ENCODE measurements around the gene CRYBA2.

CRYBA2 gene

GRCh38 chr2:218982586-218983262, 10.5 kb downstream of the CRYBA2 start:
- peak; percentile 13 for DNase-seq (ENCODE audit: low spot score)

DNA sequence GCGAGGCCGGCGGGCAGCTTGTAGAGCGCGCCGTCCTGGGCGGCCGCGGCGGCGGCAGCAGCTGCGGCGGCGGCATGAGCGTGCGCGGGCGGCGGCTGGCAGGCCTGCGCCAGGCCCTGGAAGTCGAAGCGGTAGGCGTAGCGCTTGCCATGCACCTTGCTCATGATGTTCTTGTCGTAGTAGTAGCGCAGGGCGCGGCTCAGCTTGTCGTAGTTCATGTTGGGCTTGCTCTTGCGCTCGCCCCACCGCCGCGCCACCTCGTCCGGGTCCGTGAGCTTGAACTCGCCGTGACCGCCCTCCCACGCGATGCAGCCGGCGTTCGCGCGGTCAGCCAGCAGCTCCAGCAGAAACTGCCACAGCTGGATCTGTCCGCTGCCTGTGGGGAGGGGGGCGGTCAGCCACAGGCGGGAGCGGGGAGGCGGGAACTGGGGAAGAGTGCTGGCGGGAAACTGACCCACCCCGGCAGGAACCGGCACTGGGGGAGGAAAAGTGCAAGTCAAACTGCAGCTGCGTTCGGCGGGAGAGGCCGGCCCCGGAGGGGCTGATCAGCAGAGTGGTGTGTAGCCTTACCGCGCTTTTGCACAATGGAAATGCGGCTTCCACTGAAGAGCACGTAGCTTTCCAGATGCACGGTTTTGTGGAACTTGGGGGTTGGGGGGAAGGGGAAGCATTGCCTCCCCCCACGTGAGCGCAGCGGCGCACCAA, 11.2 kb downstream of the CRYBA2 start:
- DNase-seq (ENCODE audit: low spot score) = peak; percentile 4

- DNase-seq (ENCODE audit: low spot score) = peak; percentile 20
Observed at GRCh38 chr2:218981390-218981880, 11.8 kb downstream of the CRYBA2 start.

GRCh38 chr2:218980735-218981389, 12.4 kb downstream of the CRYBA2 start:
- peak; percentile 6 for DNase-seq (ENCODE audit: low spot score)

GRCh38 chr2:218979846-218980734, 13.1 kb downstream of the CRYBA2 start:
- peak; percentile 91 for DNase-seq (ENCODE audit: low spot score)

DNA sequence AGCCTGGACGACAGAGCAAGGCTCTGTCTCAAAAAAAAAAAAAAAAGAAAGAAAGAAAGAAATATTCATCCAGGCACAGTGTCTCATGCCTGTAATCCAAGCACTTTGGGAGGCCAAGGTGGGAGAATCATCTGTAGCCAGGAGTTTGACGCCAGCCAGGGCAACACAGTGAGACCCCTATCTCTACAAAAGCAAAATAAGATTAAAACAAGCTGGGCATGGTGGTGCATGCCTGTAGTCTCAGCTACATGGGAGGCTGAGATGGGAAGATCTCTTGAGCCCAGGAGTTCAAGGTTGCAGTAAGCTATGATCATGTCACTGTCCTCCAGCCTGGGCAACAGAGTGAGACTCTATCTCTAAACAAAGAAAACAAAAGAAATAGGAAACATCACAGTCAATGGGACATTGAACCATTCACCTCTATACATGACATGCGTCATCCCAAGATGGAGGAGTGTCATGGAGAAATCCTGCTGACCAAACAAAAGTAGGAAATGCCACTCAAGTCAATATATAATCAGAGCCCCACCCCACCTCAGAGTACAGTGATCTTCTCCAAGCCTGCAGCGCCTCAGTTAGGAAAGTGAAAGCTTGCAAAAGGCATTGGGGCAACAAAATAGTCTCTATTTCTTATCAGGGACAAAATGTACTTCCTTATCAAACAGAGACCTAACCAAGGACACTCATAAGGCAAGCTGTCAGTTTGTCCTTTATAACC, 18.0 kb downstream of the CRYBA2 start:
- no peak for DNase-seq (ENCODE audit: low spot score)

DNA sequence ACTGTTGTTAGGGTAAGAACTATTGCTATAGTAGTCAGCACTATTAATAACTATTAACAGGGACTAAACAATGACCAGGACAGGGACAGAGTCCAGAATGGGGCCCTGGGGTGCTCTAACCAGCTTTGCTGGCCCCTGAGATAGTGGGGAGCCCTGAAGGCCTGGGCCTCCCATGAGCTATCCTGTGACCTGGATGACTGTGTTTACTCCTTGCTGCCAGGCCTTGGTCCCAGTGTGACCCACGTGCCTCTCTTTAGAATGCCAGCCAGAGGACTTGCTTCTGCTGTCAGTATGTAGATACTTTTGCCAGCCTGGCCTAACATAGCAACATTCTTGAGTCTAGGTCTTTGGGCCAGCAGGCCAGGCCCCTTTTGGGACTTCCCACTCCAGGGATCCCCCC, 22.3 kb downstream of the CRYBA2 start:
- no peak for DNase-seq (ENCODE audit: low spot score)

DNA sequence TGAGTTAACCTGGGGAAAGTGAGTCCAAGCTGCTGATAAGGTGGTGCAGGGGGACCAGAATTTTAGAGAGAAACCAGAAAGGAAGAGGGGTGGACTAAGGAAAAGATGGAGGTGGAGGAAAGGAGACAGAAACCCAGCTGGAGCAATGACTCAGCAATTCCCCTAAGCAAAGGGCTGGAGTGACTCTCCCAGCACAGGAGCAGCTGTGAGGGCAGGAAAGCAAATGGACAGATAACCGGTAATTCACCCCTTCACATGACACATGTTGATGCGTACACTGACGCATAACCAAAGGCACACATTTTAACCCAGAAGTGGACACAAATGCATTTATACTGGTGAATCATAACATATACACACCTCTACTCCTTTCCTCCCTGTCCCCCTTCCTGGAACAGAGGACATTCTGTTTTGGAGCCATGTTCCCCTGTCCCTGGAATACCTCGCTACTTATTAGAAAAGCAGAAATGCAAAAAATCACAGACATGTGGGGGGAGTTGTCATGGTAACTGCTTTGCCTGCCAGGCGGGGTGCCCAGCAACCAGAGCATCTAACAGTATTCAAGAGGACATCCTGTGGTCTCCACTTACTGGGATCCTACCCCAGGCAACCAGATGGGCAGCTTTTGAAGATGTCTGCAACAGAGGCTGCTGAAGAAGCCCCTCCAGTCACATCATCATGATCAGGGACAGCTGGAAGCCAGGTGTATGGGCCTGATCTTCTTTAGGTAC, 29.0 kb downstream of the CRYBA2 start:
- DNase-seq (ENCODE audit: low spot score) = no peak

- DNase-seq (ENCODE audit: low spot score) = no peak
Observed at GRCh38 chr2:218963601-218964000, 29.6 kb downstream of the CRYBA2 start.

GRCh38 chr2:218962859-218963492, 30.2 kb downstream of the CRYBA2 start:
- peak; percentile 82 for DNase-seq (ENCODE audit: low spot score)

DNA sequence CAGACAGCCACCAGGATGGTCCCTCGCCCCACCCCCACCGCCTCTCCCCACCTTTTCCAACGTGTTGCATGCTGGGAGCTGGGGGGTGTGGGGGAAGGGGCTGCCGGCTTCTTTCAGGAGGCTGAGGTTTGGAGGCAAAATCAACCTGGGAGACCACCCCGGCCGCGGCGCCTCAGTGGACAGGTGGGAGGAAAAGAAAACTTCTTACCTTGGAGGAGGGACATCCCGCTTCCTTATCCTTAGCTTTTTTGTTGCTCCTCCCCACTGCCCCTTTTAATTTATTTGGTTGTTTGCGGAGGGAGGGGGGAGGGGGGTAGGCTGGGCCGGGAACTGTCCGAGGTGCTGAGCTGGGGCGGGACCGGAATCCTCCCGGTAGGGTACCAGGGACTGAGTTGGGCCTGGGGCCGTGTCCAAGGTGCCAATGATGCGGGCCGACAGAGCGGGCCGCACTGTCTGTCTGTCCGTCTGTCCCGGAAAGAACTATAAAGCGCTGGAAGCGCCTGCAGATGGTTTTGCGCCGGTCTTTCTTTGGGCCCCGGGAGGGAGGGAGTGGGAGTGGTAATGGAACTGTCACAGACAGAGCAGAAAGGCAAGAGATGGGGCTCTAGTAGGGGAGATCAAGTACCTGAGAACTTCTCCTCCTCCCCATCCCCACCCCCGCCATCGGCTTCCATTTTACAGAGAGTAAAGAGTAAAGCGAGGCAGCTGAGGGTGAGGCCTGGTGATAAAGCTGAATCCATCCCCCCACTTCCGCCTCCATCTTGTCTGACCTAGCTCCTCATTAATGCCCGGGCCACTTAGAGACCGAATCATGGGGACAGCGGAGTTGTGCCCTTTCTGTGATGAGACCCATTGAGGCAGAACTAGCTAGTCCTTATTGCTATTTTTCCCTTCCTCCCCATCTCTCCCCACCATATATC, 31.3 kb downstream of the CRYBA2 start:
- DNase-seq (ENCODE audit: low spot score) = no peak

DNA sequence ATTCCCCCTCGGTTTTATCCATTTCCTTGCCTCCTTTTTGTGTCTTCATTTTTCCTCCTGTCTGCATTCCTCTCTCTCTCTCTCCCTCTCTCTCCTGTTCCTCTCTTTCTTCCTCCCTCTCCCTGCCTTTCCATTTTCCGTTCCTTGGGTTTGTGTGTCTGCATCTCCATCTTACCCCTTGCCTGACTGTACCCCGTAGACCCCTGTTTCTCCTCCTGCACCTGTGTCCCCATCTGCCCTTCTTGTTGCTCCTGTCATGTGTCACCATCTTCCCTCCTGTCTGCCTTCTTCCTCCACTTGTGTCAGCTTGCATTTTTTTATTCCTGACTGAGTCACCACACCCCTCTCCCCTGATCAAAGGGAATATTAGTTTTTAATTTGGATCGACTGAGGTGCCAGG, 32.0 kb downstream of the CRYBA2 start:
- DNase-seq (ENCODE audit: low spot score) = no peak

DNA sequence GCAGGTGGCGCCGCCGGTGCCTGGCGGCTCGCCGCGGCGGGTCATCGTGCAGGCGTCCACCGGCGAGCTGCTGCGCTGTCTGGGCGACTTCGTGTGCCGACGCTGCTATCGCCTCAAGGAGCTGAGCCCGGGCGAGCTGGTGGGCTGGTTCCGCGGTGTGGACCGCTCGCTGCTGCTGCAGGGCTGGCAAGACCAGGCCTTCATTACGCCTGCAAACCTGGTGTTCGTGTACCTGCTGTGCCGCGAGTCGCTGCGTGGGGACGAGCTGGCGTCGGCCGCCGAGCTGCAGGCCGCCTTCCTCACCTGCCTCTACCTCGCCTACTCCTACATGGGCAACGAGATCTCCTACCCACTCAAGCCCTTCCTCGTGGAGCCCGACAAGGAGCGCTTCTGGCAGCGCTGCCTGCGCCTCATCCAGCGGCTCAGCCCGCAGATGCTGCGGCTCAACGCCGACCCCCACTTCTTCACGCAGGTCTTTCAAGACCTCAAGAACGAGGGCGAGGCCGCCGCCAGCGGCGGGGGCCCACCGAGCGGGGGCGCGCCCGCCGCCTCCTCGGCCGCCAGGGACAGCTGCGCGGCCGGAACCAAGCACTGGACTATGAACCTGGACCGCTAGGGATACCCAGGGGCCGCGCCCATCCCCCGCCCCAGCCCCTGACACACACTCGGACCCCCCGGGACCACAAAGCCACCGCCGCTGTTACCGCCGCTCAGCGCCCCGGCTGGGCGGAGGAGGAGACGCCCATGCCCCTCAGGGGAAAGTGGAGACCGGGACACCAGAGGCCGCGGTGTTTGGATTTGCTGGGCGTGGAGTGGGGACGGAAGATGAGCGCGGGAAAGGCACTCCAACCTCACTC, 32.7 kb downstream of the CRYBA2 start:
- DNase-seq (ENCODE audit: low spot score) = no peak

GRCh38 chr2:218959761-218960308, 33.4 kb downstream of the CRYBA2 start:
- no peak for DNase-seq (ENCODE audit: low spot score)

DNA sequence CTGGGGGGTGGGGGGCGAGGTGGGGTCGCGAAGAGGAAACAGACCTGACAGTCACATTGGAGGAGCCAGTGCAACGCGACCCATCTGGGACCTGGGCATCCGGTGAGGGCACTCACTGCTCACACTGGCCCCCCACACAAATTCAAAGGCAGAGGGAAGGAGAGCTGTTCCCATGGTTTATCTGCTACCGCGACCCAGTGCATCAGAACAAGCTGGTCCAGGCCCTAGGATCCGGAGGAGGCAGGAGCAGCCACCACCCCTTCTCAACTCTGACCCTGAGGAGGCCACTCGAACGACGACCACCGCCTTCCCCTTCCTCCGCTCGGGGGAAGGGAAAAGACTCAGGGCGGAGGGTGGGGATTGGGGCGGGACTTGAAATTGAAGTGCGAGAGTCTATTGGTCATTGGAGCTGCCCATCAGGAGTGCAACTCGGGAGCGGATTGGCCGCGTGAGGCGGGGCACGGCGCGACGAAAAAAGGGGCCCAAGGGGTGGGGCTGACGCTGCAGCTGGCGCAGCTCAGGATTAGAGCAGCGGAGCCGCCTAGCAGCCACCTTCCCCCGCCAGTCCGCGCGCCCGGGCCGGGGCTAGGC, 34.0 kb downstream of the CRYBA2 start, which contains the start of gene CDK5R2:
TSS of gene CDK5R2 (plus strand) at position 526 of the 591 bp plus-strand sequence. CDS start 155 bp downstream, outside the sequence.
- peak; percentile 94 for DNase-seq (ENCODE audit: low spot score)

DNA sequence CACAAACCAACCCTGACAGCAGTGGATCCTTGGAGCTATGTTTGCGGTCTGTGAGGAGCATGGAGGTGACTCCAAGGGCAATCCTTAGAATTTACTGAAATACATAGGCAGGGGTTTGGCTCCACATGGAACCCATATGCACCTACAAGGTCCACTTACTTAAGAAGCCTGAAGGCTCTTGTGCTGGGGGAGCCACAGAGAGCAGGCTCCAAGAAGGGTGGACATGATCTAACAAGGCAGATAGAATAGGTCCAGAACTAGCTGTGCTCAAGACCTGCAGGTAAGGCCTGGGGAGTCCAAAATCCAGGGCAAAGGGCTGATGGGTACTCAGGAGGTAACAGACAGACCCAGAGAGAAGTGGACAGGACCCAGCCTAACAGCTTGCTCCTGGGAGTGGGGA, 34.9 kb downstream of the CRYBA2 start:
- no peak for DNase-seq (ENCODE audit: low spot score)

DNA sequence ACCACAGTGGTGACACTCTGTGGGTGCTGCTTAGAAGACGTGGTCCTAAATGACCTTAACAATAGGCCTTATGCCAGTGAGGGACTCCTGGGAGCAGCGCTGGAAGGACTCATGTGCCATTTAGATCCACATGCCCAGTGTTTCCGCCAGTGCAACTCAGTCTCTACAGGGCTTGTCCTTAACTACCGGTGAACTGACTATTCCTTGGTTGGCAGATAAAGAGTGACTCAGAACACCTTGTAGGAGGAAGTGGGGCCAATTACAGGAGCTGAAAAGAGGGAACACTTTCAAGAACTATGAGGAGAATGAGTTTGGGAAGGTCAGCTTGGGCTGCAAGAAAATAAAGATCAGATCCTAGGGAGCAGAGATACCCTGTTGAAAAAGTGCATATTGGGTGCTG, 35.6 kb downstream of the CRYBA2 start:
- DNase-seq (ENCODE audit: low spot score) = no peak
